Trophoblast cell (in vitro differentiated cells and primary cell): ENCODE measurements around the gene RNF103.
"Not testable (repeated sequence)": the region's sequence is repeated elsewhere in the genome, so short reads cannot be mapped to it uniquely, and the experiment has no call there.

Experiments used
- DNase-seq, 2 donors: peaks; one replicate each; pipeline ENCODE4 v3.0.0-alpha.2; 2016
- H2AFZ ChIP-seq: 2 replicates; pipeline ENCODE4 v1.6.1; 2013; ENCODE audit warnings: low read length, moderate library complexity, mild to moderate bottlenecking; ENCODE audit not compliant: insufficient read depth, poor library complexity
- H2AK5ac ChIP-seq: 2 replicates; pipeline ENCODE4 v1.6.1; 2013; ENCODE audit warnings: mild to moderate bottlenecking, low read length
- H2BK120ac ChIP-seq: 2 replicates; pipeline ENCODE4 v1.6.1; 2013; ENCODE audit warnings: low read length, mild to moderate bottlenecking, moderate library complexity; ENCODE audit not compliant: insufficient read depth, poor library complexity
- H2BK12ac ChIP-seq: 2 replicates; pipeline ENCODE4 v1.6.1; 2013; ENCODE audit warnings: mild to moderate bottlenecking, low read length, moderate library complexity
- H2BK5ac ChIP-seq: 2 replicates; pipeline ENCODE4 v1.6.1; 2013; ENCODE audit warnings: low read length, low read depth, moderate library complexity, mild to moderate bottlenecking; ENCODE audit not compliant: poor library complexity
- H3K14ac ChIP-seq: 2 replicates; pipeline ENCODE4 v1.6.1; 2013; ENCODE audit warnings: mild to moderate bottlenecking, low read length
- H3K18ac ChIP-seq: 2 replicates; pipeline ENCODE4 v1.6.1; 2013; ENCODE audit warnings: mild to moderate bottlenecking, low read length
- H3K23ac ChIP-seq: 2 replicates; pipeline ENCODE4 v1.6.1; 2013; ENCODE audit warnings: low read length
- H3K27ac ChIP-seq: 2 replicates; pipeline ENCODE4 v1.5.1; 2013; ENCODE audit warnings: low read depth, mild to moderate bottlenecking, inconsistent platforms, low read length, moderate library complexity
- H3K27me3 ChIP-seq: 2 replicates; pipeline ENCODE4 v1.6.1; 2013; ENCODE audit warnings: inconsistent platforms, mild to moderate bottlenecking, low read length, moderate library complexity; ENCODE audit not compliant: insufficient read depth
- H3K36me3 ChIP-seq, 2 experiments: 1 replicate in 1 of 2; 2 replicates in 1 of 2; pipeline ENCODE4 v1.6.1; 2013; ENCODE audit warnings: low read length in 2 of 2, mild to moderate bottlenecking in 2 of 2, moderate library complexity in 1 of 2; ENCODE audit not compliant: insufficient read depth in 2 of 2, control insufficient read depth in 1 of 2
- H3K4ac ChIP-seq: 2 replicates; pipeline ENCODE4 v1.6.1; 2013; ENCODE audit warnings: low read depth, mild to moderate bottlenecking, low read length, moderate library complexity
- H3K4me1 ChIP-seq, 2 experiments: 1 replicate in 1 of 2; 2 replicates in 1 of 2; pipeline ENCODE4 v1.6.1; 2013; ENCODE audit warnings: low read length in 2 of 2, mild to moderate bottlenecking in 2 of 2, moderate library complexity in 1 of 2; ENCODE audit not compliant: insufficient read depth in 2 of 2, control insufficient read depth in 1 of 2
- H3K4me2 ChIP-seq: 2 replicates; pipeline ENCODE4 v1.6.1; 2013; ENCODE audit warnings: inconsistent platforms, mild to moderate bottlenecking, low read length, moderate library complexity
- H3K4me3 ChIP-seq: 2 replicates; pipeline ENCODE4 v1.5.1; 2013; ENCODE audit warnings: mild to moderate bottlenecking, low read depth, low read length, inconsistent platforms
- H3K79me1 ChIP-seq: one replicate; pipeline ENCODE4 v1.6.1; 2013; ENCODE audit warnings: low read length
- H3K79me2 ChIP-seq: 2 replicates; pipeline ENCODE4 v1.6.1; 2013; ENCODE audit warnings: low read length, mild to moderate bottlenecking; ENCODE audit not compliant: control insufficient read depth, insufficient read depth, poor library complexity
- H3K9ac ChIP-seq: 2 replicates; pipeline ENCODE4 v1.6.1; 2013; ENCODE audit warnings: mild to moderate bottlenecking, low read length
- H3K9me3 ChIP-seq: 2 replicates; pipeline ENCODE4 v1.6.1; 2013; ENCODE audit warnings: low read depth, mild to moderate bottlenecking, control low read depth, inconsistent platforms, low read length; ENCODE audit not compliant: insufficient read depth
- H4K12ac ChIP-seq: 2 replicates; pipeline ENCODE4 v1.6.1; 2013; ENCODE audit warnings: low read depth, mild to moderate bottlenecking, low read length, moderate library complexity
- H4K8ac ChIP-seq: 2 replicates; pipeline ENCODE4 v1.6.1; 2013; ENCODE audit warnings: low read depth, mild to moderate bottlenecking, low read length, moderate library complexity
- H4K91ac ChIP-seq: one replicate; pipeline ENCODE4 v1.6.1; 2013; ENCODE audit warnings: low read depth, mild to moderate bottlenecking, low read length, moderate library complexity
- WGBS: extraction: QIAGEN DNeasy Blood & Tissue Kit; methylation state at CpG from one replicate; pipeline ENCODE4 v1.1.7; 2013; ENCODE audit warnings: missing lambda C conversion rate; ENCODE audit not compliant: insufficient read length, insufficient coverage; ENCODE audit errors: extremely low coverage; 5-methylcytosine and 5-hydroxymethylcytosine counted together

RNF103 gene

GRCh38 chr2:86669323-86669722 lies 45.7 kb upstream of the RNF103 start:
- H3K79me2 ChIP-seq, H3K79me1 ChIP-seq, H3K27me3 ChIP-seq, H3K9me3 ChIP-seq, H3K18ac ChIP-seq, H3K4ac ChIP-seq, H3K14ac ChIP-seq, H3K9ac ChIP-seq, H3K4me2 ChIP-seq, H2BK5ac ChIP-seq, H3K23ac ChIP-seq, H4K12ac ChIP-seq, H3K4me1 ChIP-seq, H3K4me3 ChIP-seq, H3K27ac ChIP-seq, DNase-seq, H2BK120ac ChIP-seq, H2AK5ac ChIP-seq, H2AFZ ChIP-seq, H4K8ac ChIP-seq, H2BK12ac ChIP-seq, H4K91ac ChIP-seq, H3K36me3 ChIP-seq: not testable (repeated sequence)
- WGBS: no CpG with 5 or more reads among the region's 5 CpGs

DNA sequence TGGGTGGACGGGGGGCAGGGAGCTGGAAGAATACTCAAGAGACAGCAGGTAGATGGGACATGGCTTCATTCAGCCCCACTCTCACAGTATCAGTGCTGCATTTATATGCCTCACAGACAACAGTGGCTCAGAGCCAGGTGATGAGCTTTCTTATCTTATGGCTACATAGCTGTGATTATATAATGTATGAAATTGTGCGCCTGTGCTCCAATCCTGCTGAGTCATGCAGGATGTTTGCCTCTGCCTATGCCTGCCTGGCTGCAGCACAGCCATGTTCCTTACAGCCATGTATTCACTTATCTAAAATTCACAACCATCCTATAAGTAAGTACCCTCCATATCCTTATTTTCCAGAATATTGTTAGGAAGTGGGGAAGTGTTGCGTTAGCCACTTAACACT lies 37.7 kb upstream of the RNF103 start:
- no peak overlapping the region for H3K4me2 ChIP-seq
- H2AK5ac ChIP-seq: no peak overlapping the region
- H3K18ac ChIP-seq: no peak overlapping the region
- H4K8ac ChIP-seq: no peak overlapping the region
- no peaks in the 10 kb centered on the region for H3K79me1 ChIP-seq
- no peaks in the 10 kb centered on the region for H3K79me2 ChIP-seq
- peaks cover 9% of the 10 kb centered on the region for H3K9me3 ChIP-seq
- H3K4me3 ChIP-seq: no peak overlapping the region
- no peak overlapping the region for H3K14ac ChIP-seq
- no peak overlapping the region for H3K23ac ChIP-seq
- H2BK12ac ChIP-seq: no peak overlapping the region
- H2BK120ac ChIP-seq: no peak overlapping the region
- no peak overlapping the region for H2AFZ ChIP-seq
- H4K91ac ChIP-seq: no peak overlapping the region
- no peak overlapping the region for H3K9ac ChIP-seq
- no peak overlapping the region for H3K27ac ChIP-seq
- no peak overlapping the region for H4K12ac ChIP-seq
- no CpG with 5 or more reads among the region's 3 CpGs for WGBS
- H3K4ac ChIP-seq: no peak overlapping the region
- H3K4me1 ChIP-seq: no peaks in the 10 kb centered on the region
- H3K27me3 ChIP-seq: no peaks in the 10 kb centered on the region
- H3K36me3 ChIP-seq: no peaks in the 10 kb centered on the region
- no peak for DNase-seq
- no peak overlapping the region for H2BK5ac ChIP-seq

DNA sequence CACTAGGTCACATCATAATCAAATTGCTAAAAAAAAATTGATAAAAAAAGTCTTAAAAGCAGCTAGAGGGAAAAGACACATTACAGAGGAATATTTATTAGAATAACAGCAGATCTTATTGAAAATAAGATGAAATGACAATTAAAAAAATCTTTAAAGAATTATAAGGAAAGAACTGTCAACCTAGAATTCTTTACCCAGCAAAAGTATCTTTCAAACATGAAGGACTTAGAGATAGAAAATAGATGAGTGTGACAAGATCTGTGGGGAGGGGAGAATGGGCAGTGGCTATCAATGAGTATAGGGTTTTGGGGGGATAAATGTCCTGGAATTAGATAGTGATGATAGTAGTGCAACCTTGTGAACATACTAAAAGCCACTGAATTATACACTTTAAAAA lies 26.5 kb upstream of the RNF103 start:
- Histone ChIP-seq H3K79me2 (no peaks in the 10 kb centered on the region), H2BK5ac (no peak overlapping the region), H3K27ac (no peak overlapping the region), H3K9me3 (peaks cover 2% of the 10 kb centered on the region), H3K4me1 (peaks cover 0 to 4% of the 10 kb centered on the region in 2 experiments), H3K4me2 (no peak overlapping the region), H4K8ac (no peak overlapping the region), H2BK120ac (no peak overlapping the region), H3K36me3 (no peaks in the 10 kb centered on the region), H3K4ac (no peak overlapping the region), H3K79me1 (no peaks in the 10 kb centered on the region), H3K23ac (no peak overlapping the region), H3K18ac (no peak overlapping the region), H4K12ac (no peak overlapping the region), H3K27me3 (no peaks in the 10 kb centered on the region), H3K9ac (no peak overlapping the region), H3K4me3 (no peak overlapping the region), H3K14ac (no peak overlapping the region), H4K91ac (no peak overlapping the region), H2AK5ac (no peak overlapping the region), H2AFZ (no peak overlapping the region), H2BK12ac (no peak overlapping the region)
- DNase-seq: no peak

- Histone ChIP-seq H3K9ac (no peak overlapping the region), H4K91ac (no peak overlapping the region), H3K18ac (no peak overlapping the region), H2AK5ac (no peak overlapping the region), H4K12ac (no peak overlapping the region), H4K8ac (no peak overlapping the region), H3K4me3 (no peak overlapping the region), H2BK5ac (no peak overlapping the region), H3K79me1 (no peaks in the 10 kb centered on the region), H3K4me2 (no peak overlapping the region), H3K36me3 (no peaks in the 10 kb centered on the region), H2BK120ac (no peak overlapping the region), H3K4ac (no peak overlapping the region), H2AFZ (no peak overlapping the region), H2BK12ac (no peak overlapping the region), H3K4me1 (peaks cover 0 to 4% of the 10 kb centered on the region in 2 experiments), H3K9me3 (peaks cover 2% of the 10 kb centered on the region), H3K27me3 (no peaks in the 10 kb centered on the region), H3K14ac (no peak overlapping the region), H3K79me2 (no peaks in the 10 kb centered on the region), H3K27ac (no peak overlapping the region), H3K23ac (no peak overlapping the region)
- no CpG with 5 or more reads among the region's 1 CpG for WGBS
- no peak for DNase-seq
Measured at GRCh38 chr2:86649119-86649947, 25.7 kb upstream of the RNF103 start.
